HG03095 (cell line): ENCODE measurements around the gene SLC43A3.
A peak's percentile ranks its signal among the peaks of the same experiment; 100 is the strongest.

Source experiments
- ATAC-seq: cut with Tn5 transposase; IDR thresholded peaks from one replicate; pipeline ENCODE4 v1.9.1; 2021; ENCODE audit warnings: moderate library complexity; ENCODE audit not compliant: unreplicated experiment

The SLC43A3 gene

DNA sequence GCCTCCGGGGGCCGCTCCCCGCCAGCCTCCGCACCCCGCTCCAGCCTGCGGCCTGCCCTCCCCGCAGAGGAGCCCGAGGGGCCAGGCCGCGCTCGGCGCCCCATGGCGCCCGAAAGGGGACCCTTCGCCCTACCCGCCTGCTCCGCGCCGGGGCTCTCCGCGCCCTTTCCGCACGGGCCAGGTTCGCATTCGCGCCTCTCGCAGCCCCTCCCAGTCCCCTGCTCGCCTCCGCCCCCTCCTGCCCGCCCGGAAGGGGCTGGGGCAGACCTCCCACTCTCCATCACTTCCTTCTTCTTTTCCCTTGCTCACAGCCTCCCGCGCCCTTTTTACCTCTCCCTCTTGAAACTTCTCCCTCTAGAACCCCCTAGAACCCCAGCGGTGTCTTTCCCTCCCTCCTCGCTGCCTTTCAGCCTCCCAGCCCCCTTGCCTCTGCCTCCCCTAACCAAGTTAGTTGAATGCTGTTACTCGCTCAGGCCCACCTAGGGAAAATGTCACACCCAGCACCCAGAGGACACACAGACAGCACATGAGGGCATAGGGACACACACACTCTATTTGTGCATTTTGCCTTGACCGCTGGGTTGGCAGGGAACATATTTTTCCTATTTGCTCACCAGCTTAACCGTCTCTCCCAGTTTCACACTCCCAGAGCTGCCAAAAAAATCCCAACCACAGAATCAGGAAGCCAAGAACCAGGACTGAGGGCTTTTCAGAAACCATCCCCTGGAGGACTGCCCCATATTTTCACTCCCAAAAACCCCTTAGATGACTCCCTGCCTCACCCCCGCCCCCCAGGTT, at the start of gene SLC43A3:
Gene SLC43A3, minus strand, starts transcription at position 193 of the 798 bp plus-strand sequence. CDS start 949 bp downstream, outside the sequence.
- ATAC-seq, result peak; percentile 62

- peak; percentile 32 for ATAC-seq
These were observed 49.3 kb upstream of the SLC43A3 start for GRCh38 chr11:57476047-57476756.

- ATAC-seq, result peak; percentile 29
These were observed 48.7 kb upstream of the SLC43A3 start for GRCh38 chr11:57475671-57476046.

GRCh38 chr11:57475191-57475590, 48.3 kb upstream of the SLC43A3 start:
- ATAC-seq, result no peak

DNA sequence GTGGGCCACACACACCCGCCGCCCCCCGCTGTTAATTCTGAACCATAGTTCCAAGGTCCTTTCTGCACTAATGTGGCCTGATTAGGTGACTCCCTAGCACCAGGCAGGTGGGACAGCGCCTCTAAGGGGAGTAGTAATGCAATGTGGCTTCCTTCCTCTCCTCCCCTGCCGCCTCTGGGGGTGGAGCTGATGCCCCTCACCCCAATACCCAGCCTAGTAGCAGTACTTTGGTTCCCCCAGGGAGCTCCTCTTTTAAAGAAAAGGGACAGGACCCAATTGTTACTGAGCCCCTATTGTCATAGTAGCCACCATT, 47.8 kb upstream of the SLC43A3 start:
- no peak for ATAC-seq

DNA sequence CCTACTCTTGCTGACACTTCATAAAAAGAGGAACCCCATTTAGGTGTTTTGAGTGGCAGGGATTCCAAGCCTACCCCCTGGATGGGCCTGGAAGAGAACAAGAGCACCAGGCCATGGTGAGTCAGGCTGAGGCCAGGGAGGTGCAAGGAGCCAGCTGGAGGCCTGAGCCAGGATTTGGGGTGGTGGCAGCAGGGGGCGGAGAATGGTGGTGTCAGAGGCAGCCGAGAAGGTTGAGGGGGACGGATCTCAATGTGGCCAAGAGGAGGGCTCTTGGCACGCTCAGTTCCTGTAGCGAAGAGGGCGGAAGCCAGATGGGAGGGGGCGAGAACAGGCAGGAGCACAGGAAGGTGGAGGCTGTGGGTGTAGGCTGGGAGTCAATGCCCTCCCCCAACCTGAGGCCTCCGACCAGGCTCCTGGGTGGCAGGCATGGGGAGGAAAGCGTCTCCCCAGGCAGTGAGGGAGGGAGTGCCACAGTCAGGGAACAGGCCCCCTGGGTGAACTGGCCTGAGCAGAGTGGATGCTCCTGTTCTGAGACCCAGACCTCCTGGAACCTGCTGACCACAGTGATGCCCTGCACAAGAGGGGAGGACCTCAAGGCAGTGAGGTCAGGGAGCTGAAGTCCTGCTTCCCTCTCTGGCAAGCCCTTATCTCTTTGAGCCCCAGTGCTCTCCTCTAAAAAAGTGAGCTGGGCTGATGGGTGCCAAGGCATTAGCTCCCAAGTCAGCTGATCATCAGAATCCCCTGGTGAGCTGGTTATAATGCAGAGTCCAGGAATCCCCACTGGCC, 47.3 kb upstream of the SLC43A3 start:
- ATAC-seq, result no peak

GRCh38 chr11:57473285-57473841, 46.4 kb upstream of the SLC43A3 start:
- ATAC-seq, result no peak

DNA sequence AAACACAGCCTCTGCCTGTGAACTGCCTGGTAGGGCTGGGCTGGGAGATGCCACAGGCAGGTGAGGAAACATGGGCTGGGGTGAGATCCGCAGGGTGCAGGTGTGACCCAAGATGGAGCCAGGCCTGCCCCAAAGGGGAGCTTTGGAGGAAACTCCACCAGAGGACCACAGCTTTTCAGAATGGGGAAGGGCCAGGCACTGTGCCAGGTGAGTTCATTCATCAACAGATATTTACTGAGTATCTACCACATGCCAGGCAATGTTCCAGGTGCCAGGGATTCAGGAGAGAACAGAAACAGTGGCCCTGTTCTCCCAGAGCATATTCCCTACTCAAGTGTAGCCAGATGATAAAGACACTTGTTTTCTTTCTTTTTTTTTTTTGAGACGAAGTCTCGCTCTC, 44.6 kb upstream of the SLC43A3 start:
- ATAC-seq, result no peak

- no peak for ATAC-seq
These were observed 42.3 kb upstream of the SLC43A3 start for GRCh38 chr11:57469268-57469667.

DNA sequence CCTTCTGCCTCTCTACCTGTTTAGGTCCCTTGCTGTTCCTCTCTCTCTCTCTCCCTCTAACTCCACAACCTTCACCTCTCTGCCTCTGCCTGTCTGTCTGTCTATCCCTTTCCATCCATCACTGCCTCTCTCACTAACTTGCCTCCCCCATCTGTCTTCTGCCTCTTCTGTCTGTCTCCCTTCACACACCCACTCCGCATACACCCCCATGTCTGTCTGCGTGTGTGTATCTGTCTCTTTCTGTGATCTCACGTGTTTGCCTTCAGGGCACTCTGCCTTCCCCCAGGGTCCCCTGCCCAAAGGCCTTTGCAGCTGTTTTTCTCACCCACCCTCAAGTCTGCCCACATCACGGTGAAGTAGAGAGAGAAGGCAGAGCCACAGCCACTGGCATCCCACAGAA, 41.4 kb upstream of the SLC43A3 start:
- no peak for ATAC-seq

GRCh38 chr11:57467508-57468157, 40.7 kb upstream of the SLC43A3 start:
- no peak for ATAC-seq

GRCh38 chr11:57466680-57467079, 39.8 kb upstream of the SLC43A3 start:
- ATAC-seq, result no peak

- ATAC-seq, result no peak
These were observed 37.7 kb upstream of the SLC43A3 start for GRCh38 chr11:57464539-57465181.

GRCh38 chr11:57463671-57464538, 37.0 kb upstream of the SLC43A3 start:
- no peak for ATAC-seq

GRCh38 chr11:57462597-57462996, 35.7 kb upstream of the SLC43A3 start:
- ATAC-seq, result no peak

DNA sequence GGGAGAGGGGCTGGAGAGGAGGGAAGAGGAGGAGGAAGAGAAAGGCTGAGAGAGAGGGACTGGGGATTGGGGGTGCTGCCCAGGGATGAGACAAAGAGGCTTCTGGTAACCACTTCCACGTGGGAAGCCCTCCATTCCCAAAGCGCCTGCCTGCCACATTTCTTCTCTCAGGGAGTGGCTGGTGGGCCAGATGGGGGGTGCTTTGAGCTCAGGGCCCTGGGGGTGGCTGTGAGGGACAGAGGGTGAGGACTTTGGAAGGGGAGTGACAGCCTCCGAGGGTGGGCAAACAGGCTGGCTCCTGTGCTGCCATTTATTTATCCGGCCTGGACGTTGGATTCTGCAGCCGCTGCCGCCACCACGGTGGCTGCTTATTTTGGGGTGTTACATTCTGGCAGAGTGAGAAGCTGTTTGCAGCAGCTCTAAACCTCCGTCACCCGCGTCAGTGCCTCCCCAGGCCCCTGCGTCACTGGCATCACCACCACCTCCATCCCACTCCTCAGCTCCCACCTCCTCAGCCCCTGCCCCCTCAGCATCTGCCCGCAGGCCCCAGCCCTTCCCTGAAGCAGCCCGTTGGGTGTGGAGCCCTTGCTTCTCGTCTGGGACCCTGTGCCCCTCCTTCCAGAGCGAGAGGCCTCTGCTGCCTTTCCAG, 35.0 kb upstream of the SLC43A3 start:
- no peak for ATAC-seq

GRCh38 chr11:57460758-57461749, 34.1 kb upstream of the SLC43A3 start:
- ATAC-seq, result no peak
